ENCODE measurements around the gene KDM4B.
"Not testable (repeated sequence)": the region's sequence is repeated elsewhere in the genome, so short reads cannot be mapped to it uniquely, and the experiment has no call there.

KDM4B gene

DNA sequence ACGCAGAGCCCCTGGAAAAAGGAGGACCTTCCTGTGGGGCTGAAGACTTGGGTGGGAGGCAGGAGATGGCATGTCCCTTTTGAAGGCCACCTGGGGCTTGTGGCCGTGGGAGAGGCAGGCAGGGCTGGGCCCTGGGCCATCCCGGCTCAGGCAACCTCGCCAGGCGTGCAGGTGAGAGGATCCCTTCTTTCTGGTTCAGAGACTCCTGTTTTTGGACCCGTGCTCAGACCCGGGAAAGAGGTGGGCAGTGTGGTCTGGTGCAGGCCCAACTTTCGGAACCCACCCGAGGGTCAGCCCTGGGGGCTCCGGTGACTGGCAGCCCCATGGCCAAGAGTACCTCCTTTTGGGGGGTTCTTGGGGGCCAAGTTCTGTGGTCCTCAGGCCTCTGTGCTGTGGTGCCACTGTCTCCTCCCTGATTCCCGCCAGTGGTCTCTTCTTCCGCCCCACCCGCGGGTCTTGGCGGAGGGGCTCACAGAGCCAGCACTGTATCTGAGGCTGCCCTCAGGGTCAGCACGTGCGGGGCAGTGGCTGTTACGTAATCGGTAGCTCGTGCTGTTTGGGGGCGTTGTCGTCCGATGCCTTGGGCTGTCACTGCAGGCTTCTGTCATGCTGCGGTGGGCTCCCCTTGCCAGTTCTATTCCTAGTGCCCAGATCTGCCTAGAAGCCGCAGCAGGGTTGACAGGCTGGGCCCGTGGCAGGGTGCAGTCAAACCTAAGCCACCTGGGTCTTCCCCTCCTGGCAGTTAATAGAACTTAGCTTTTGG is 42.7 kb downstream of the KDM4B start:
- in situ Hi-C loops (cut with HindIII; ENCODE audit: low sequenced_read_pairs) = no loop called here

DNA sequence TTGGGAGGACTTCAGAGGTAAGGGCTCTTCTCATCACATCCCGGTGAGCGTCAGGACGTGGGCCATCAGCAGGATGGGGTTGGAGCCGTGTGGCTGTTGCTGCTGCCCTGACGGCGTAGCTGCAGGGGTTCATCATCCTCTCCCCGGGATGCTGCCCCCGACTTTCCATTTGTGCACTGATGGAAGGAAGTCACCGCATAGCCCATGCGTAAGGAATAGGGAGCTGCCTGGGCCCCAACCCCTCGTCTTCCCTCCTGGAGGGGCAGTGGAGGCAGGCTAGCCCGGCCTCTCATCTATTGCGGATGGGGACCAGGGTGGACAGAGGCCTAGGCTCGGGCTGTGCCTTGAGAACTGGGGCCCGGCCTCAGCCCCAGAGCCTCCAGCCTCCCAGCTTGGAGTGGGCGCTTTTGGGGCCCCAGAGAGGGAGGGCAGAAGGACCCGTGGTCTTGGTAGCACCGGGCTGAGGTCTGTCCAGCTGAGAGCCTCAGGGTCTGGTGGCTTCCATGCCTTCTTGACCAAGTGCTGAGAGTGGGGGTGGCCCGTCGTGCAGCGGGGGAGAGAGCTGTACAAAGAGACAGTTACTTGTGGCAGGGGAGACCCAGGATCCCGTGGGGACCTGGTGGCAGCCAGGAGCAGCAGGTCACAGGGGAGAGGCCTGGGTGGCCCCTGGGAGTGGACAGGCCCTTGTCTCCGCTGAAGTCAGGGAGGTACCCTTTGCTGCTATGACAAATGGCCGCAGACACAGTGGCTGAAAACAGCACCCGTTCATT is 44.0 kb downstream of the KDM4B start:
- in situ Hi-C loops (cut with HindIII; ENCODE audit: low sequenced_read_pairs) = no loop called here

DNA sequence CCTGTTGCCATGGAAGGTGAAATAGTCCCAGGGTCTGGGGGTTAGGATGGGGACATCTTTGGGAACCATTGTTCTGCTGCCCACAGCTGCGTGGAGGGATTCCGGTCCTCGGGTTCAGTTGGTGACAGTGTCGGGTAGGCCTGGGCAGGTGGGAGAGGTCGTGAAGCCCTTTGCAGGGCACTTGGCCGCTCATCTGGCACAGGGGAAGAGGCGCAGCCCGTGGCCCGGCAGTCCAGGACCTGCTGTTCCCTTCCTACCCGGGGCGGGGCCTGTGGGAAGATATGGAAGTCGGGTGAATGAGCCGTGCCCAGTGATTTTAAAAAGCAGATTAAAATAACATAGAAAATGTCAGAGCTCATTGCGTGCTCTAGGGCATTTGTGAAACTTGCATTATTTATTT is 44.8 kb downstream of the KDM4B start:
- in situ Hi-C loops (cut with HindIII; ENCODE audit: low sequenced_read_pairs) = no loop called here

DNA sequence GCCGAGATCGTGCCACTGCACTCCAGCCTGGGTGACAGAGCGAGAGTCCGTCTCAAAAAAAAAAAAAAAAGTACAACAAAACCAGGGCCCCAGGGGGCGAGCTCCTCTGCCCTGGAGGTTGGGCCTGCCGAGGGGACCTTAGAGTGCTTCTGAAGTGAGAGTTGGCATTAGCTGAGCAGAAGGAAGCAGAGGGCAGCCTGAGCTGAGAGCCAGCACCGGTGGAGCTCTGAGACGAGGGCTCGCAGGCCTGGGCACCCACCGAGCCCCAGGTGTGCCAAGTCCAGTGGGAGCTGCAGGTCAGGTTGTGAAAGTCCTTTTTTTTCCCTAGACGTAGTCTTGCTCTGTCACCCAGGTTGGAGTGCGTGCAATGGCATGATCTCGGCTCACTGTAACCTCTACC is 46.0 kb downstream of the KDM4B start:
- in situ Hi-C loops (cut with HindIII; ENCODE audit: low sequenced_read_pairs) = no loop called here

DNA sequence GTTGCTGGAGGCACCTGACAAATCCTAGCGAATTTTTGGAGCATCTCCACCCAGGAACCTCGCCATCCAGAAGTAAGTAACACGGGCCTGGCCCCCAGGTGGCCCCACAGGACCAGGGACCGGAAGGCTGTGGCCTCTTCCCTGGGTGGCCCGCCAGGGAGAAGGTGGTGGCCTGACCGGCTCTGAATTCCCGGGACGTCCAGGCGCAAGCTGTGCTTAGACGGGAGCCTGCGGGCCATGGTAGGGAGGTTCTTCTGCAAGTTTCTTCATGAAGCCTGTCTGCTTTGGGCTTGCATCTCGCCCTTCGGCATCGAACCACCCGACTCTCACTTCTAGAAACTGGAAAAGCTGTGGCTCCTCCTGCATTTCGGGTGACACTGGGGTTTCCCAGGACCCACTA is 47.4 kb downstream of the KDM4B start:
- in situ Hi-C loops (cut with HindIII; ENCODE audit: low sequenced_read_pairs) = no loop called here

DNA sequence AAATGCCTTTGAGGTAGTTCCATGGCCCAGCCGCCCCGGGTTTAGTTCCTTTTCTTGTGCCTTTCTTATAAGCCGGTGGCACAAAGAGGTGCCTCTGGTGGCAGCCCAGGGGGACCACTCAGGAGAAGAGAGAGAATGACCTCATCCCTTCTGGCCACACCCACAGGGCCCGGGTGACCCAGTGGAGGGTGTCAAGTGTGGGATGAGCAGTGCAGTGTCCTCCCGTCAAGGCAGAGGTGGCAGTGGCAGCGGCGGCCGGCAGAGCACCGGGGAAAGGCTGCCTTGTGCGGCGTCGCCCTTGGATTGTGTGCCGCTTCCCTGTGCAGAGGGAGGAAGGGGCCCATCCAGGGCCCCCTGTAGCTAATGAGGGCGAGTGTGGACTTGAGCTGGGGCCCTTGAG is 47.9 kb downstream of the KDM4B start:
- in situ Hi-C loops (cut with HindIII; ENCODE audit: low sequenced_read_pairs) = no loop called here

DNA sequence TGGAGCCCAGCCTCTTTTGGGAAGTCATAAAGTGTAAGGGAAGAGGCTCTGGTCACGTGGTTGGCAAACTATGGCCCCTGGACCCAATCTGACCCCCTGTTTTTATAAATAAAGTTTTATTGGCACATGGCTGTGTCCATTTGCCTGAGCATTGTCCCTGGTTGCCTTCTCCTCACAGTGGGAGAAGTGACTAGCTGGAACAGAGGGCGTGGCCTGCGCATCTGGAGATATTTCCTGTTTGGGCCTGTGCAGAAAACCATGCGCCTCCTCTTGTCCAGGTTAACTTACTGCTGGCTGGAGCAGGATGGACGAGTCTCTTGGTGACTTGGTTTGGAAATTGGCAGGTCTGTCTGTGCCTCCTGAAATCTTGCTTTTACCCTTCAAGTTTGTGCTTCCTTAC is 48.3 kb downstream of the KDM4B start:
- in situ Hi-C loops (cut with HindIII; ENCODE audit: low sequenced_read_pairs) = no loop called here

DNA sequence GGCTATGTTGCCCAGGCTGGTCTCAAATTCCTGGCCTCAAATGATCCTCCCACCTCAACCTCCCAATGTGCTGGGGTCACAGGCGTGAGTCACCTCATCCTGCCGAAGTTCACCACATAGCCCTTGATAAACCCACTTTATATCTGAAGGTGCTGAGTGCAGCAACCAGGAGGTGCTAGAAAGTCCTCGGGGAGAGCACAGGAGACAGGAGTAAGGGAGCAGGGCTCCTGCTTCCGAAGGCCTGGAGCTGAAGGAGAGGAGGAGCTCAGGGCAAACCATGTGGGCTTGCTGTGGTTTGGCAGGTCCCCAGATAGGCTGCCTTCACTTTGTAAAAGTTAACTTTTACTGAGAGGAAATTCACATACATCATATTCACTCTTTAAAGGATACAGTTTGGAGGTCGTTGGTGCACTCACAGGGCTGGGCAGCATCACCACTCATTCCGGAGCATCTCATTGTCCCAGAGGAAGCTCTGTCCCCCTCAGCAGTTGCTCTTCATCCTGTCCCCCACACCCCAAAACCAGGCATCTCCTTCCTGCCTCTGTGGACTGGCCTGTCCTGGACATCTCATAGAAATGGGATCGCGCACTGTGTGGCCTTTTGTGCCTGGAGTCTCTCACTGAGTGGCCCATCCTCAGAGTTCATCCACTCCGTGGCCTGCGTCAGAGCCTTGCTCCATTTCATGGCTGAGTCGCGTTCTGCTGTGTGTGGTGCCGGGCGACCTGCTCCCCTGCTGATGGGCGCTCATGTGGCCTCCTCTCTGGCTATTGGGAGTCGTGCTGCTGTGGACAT is 49.5 kb downstream of the KDM4B start:
- in situ Hi-C loops (cut with HindIII; ENCODE audit: low sequenced_read_pairs) = no loop called here

DNA sequence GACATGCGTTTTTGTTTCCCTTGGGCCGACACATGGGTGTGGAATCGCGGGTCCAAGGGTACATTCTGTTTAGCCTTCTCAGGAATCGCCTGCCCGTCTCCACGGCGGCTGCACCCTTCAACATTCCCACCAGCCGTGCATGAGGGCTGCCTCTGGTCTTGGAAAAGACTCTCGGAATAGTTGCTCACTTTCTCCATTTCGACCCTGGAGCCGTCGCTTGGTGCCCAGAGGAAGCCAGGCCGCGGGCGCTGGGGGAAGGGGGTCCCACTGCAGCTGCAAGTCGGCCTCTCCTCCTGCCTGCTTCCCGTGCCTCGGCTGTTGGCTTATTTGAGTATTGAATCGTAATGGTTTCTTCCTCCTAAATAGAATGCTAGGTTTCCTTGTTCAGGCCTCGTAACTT is 51.5 kb downstream of the KDM4B start:
- in situ Hi-C loops (cut with HindIII; ENCODE audit: low sequenced_read_pairs) = no loop called here

DNA sequence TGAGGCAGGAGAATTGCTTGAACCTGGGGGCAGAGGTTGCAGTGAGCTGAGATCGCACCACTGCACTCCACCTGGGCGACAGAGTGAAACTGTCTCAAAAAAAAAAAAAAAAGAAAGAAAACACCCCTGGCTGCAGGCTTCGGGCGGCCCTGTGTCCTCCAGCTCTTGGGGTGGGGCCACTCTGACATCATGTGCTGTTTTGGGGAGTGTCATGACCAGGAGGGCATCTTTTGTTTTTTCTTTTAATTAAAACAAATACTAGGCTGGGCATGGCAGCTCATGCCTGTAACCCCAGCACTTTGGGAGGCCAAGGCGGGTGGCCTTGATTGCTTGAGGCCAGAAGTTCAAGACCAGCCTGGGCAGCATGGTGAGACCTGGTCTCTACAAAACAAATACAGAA is 52.1 kb downstream of the KDM4B start:
- in situ Hi-C loops (cut with HindIII; ENCODE audit: low sequenced_read_pairs) = no loop called here

DNA sequence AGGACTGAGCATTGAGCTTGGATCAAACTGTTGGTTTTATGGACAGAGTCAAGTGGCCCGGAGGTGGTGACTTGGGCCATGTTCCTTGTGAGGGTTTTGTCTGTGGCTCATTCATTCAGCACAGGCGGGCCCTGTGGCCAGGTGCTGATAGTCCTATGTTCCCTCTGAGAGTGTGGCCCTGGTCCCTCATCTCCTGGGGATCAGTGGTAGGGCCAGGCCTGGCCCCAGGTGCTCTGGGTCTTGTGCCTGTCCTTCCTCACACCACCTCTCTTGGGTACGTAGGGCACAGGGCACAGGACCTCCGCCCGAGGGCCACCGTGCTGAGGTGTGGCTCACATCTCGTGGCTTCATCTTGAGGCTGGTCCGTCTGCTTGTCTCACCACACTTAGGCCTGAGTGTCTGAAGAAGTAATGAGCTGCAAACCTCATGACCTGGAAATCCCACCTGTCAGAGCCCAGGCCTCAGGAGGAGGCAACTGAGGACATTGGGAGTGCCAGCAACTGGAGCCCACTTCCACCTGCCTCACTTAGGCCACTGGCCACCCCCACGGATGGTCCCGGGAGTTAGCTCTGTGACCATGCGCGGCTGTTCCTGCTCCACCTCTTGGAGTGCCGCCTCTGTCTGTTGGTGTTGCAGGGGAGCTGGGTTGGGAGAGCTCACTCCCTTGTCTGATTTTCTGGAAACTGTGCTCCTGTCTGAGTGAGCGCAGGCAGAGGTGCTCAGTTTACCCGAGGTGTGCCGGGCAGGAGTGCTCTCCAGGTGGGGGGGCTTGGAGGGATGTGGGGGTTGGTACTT is 53.4 kb downstream of the KDM4B start:
- in situ Hi-C loops (cut with HindIII; ENCODE audit: low sequenced_read_pairs) = no loop called here

DNA sequence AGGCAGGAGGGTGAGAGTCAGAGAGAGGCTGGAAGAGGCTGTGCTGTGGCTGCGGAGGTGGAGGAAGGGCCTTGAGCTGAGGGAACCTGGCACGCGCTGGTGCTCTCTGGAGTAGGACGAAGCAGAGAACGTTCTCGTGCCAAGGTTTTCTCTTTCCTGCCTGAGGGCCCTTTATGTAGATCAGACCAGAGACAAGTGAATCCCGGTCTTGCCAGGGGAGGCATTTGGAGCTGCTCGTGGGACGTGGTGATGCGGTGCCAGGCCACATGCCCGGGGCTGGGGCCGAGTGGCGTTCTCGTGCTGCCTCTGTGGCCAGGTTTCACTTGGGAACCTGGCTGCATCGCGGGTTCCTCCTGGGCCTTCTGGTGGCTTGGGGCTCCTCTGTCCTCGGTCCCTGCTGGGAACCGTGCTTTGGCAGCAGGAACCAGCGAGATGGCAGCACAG is 54.2 kb downstream of the KDM4B start:
- in situ Hi-C loops (cut with HindIII; ENCODE audit: low sequenced_read_pairs) = no loop called here

DNA sequence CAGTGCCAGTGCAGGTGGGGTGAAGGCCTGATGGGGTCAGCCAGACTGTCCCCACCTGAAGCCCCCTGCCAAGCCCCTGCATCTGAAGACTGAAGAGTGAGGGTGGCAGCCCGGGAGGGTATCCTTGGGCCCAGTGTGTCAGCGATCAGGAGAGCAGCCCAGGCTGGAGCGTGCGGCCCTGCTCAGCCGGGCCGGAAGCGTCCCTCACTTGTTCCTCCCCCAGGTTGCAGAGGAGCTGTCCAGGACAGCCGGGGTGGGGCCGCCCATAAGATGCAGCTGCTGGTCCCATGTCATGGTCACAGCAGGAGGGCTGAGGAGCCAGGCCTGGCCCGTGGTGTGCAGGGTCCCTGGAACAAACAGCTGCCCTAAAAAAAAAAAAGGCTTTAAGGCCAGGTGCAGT is 55.4 kb downstream of the KDM4B start:
- in situ Hi-C loops (cut with HindIII; ENCODE audit: low sequenced_read_pairs) = no loop called here

DNA sequence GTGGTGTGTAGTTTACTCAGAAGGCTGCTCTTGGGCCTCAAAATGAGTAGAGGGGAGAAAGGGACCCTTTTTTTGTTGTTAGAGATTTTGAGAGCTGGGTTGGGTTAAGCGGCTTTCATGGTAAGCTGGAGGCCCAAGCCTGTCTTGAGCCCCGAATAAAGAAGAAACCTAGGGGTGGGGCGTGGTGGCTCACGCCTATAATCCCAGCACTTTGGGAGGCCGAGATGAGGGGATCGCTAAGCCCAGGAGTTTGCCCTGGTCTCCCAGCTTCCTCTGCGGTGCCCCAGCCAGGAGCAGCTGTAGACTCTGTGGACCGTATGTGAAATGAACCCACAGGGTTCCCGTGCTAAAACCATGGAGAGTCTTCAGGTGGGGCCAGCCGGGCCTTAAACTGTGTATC is 56.1 kb downstream of the KDM4B start:
- in situ Hi-C loops (cut with HindIII; ENCODE audit: low sequenced_read_pairs) = no loop called here

DNA sequence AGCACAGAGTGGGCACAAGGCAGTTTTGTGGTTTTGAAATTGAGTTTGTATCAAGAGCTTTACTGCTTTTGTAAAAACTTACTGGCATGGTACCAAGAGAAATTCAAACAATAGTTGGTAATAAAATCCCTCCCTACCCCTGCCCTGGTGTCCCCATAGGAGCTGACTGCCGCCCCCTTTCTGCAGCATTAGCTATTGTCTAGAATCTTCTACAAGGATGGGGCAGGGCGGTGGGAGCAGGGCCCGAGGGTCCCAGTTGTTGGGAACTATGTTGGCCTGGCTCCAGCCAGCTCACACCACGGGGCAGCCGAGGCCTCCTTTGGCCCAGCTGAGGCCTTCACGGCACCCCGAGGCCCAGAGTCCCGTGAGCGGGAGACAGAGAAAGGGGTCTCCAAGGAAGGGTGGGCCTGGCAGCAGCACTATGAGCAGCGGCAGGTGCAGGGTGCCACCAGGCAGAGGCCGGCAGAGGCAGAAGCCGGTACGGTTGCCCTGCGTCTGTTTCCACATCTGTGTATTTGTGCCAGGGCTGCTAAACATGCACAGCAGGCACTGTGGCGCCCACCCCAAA is 57.9 kb downstream of the KDM4B start:
- in situ Hi-C loops (cut with HindIII; ENCODE audit: low sequenced_read_pairs) = no loop called here

DNA sequence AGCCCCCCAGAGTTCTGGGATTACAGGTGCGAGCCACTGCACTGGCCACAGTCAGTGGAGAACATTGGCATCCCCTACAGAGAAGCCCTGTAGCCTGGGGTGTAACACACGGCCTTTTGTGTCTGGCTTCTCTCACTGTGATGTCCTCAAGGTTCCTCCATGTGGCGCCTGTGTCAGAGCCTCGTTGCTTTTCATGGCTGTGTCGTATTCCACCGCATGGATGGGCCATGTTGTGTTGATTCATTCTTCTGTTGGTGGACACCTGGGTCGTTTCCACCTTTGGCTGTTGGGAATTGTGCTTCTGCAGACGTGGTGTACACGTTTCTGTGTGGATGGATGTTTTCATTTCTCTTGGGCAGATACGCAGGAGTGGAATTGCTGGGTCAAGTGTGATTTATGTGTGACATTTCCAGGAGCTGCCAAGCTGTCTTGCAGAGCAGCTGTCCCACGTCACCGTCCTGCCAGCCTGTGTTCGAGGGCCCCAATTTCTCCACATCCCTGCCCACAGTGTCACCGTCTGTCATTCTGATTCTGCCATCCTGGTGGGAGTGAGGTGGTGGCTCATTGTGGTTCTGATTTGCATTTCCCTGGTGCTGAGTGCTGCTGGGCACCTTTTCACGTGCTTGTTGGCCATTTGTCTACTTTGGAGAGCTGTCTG is 59.4 kb downstream of the KDM4B start:
- in situ Hi-C loops (cut with HindIII; ENCODE audit: low sequenced_read_pairs) = no loop called here

DNA sequence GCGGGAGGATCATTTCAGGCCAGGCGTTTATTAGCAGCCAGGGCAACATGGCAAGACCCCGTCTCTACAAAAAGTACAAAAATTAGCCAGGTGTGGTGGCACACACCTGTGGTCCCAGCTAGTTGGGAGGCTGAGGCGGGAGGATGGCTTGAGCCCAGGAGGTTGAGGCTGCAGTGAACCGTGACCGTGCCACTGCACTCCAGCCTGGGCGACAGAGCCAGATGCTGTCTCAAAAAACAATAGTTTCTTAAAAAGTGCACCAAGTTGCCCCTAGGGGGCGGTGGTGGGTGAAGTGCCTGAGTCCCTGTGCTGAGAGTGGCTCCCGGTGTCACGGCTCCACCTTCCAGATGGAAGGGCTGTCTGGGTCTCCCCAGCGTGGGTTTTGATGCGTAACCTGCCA is 60.7 kb downstream of the KDM4B start:
- in situ Hi-C loops (cut with HindIII; ENCODE audit: low sequenced_read_pairs) = not testable (repeated sequence)

DNA sequence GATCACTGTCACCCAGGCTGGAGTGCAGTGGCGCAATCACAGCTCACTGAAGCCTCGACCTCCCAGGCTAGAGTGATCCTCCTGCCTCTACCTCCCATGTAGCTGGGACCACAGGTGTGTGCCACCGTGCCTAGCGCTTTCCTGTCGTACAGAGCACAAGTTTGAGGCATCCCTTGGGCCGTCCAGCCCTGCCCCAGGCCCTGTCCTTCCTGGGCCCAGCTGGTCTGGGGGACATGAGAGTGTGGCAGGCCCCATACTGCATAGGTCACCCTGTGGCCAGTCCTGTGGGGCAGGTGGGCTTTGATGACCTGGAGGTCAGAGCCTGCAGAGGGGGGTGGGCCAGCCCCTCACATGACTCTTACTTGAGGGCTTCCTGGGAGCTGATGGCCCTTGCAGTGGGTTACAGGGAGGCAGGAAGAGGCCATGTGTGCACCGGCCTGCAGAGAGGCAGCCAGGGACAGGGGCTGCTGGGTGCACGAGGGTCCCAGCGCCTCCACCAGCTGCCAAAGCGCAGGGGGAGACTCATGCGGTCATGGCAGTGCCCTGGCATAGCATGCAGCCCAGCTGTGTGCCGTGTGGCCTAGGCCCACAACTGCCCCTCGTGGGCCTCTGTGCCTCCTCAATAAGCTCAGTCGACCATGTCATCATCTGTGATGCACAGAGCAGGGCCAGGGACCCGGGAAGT is 61.4 kb downstream of the KDM4B start:
- in situ Hi-C loops (cut with HindIII; ENCODE audit: low sequenced_read_pairs) = no loop called here

DNA sequence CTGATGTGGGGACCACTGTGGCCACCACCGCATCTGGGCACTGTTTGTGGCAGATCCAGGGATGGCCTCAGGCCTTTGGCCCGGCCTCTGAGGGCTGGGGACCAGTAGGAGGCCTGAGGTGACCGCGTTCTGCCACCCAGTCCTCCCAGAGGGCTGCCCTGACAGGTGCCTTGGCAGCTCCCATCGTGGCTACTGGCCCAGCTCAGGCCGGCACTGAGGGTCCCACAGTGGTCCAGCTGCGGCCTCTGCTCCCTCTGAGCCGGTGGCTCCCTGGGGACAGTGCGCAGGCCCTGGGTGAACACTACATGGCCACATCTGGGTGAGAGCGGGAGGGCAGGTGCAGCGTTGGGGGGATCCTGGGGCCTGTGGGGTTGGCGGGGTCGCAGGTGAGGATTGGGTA is 61.9 kb downstream of the KDM4B start:
- in situ Hi-C loops (cut with HindIII; ENCODE audit: low sequenced_read_pairs) = no loop called here
